Endothelial cell of umbilical vein (primary cell): ENCODE results near the gene DPP9. TPM values are rescaled to one million over a fixed set of nuclear protein-coding genes. Genes with fewer than 3 reads are reported as not detected.

ENCODE experiments used
- BruUV-seq: library from RNA; stranded (reverse); fragments of 400-500 nt; replicated peaks from 2 replicates; lab custom pipeline; 2021; lab: Mats Ljungman, UMichigan
- CTCF ChIA-PET: fragments of 300-600, 350-600 bp; sonication (Branson Sonifier 250); formaldehyde crosslinking; loops from one replicate; lab custom pipeline; 2021; ENCODE audit warnings: antibody characterized with exemption, inconsistent platforms; lab: Charles Lee
- POLR2A ChIA-PET: fragments of 300-600, 350-600 bp; sonication (Branson Sonifier 250); formaldehyde crosslinking; loops from one replicate; lab custom pipeline; 2021; ENCODE audit warnings: antibody characterized with exemption, inconsistent platforms; lab: Charles Lee
- DNase-seq: peaks from one replicate; pipeline ENCODE4 v3.0.0-alpha.2; 2011; ENCODE audit warnings: low read depth, low spot score
- FAIRE-seq: peaks from 2 replicates; lab custom pipeline; 2011; peaks lifted over from hg19 to GRCh38; lab: Jason Lieb, UNC
- H2AFZ ChIP-seq: 2 replicates; pipeline ENCODE4 v1.6.0; 2012; ENCODE audit warnings: low read depth, low read length, control low read depth, inconsistent platforms
- H3K27ac ChIP-seq: 2 replicates; pipeline ENCODE4 v1.5.1; 2011; ENCODE audit warnings: low read depth, mild to moderate bottlenecking, control low read depth, low read length, moderate library complexity; ENCODE audit not compliant: insufficient read depth
- H3K27me3 ChIP-seq, 2 experiments: 2 replicates each; pipeline versions ENCODE4 v1.6.0 to v1.6.1; 2011; ENCODE audit warnings: low read length in 2 of 2, mixed read lengths in 1 of 2; ENCODE audit not compliant: control insufficient read depth in 2 of 2, insufficient read depth in 2 of 2
- H3K36me3 ChIP-seq, 2 experiments: 2 replicates in 1 of 2; 3 replicates in 1 of 2; pipeline ENCODE4 v1.5.1; 2011; ENCODE audit warnings: low read length in 2 of 2, mild to moderate bottlenecking in 1 of 2, moderate library complexity in 1 of 2; ENCODE audit not compliant: control insufficient read depth in 2 of 2, insufficient read depth in 2 of 2; ENCODE audit errors: extremely low read depth in 1 of 2
- H3K4me1 ChIP-seq: 3 replicates; pipeline ENCODE4 v1.5.1; 2011; ENCODE audit warnings: mild to moderate bottlenecking, low read length; ENCODE audit not compliant: control insufficient read depth, insufficient read depth; ENCODE audit errors: extremely low read depth
- H3K4me2 ChIP-seq: 2 replicates; pipeline ENCODE4 v1.6.1; 2011; ENCODE audit warnings: low read length, control low read depth, mixed read lengths; ENCODE audit not compliant: insufficient read depth
- H3K4me3 ChIP-seq, 3 experiments: fragments of 200-600 bp in 1 of 3; sonication (generic), shearing (Covaris generic) in 1 of 3; replicated peaks in 1 of 3; 2 replicates each; pipeline ENCODE4 v1.5.1; 2011 to 2016; ENCODE audit warnings: control low read depth in 3 of 3, low read length in 3 of 3, mild to moderate bottlenecking in 2 of 3, inconsistent platforms in 1 of 3, low read depth in 1 of 3, moderate library complexity in 1 of 3; ENCODE audit not compliant: insufficient read depth in 1 of 3
- H3K79me2 ChIP-seq: 2 replicates; pipeline ENCODE4 v1.6.0; 2012; ENCODE audit warnings: low read length, inconsistent platforms; ENCODE audit not compliant: control insufficient read depth, insufficient read depth
- H3K9ac ChIP-seq: replicated peaks from 2 replicates; pipeline ENCODE3; 2011; ENCODE audit warnings: low read length, control low read depth; ENCODE audit not compliant: insufficient read depth; ENCODE audit errors: extremely low read depth
- H3K9me1 ChIP-seq: replicated peaks from 3 replicates; pipeline ENCODE4 v1.6.0; 2011; ENCODE audit warnings: mild to moderate bottlenecking, low read length; ENCODE audit not compliant: control insufficient read depth, insufficient read depth; ENCODE audit errors: extremely low read depth
- H3K9me3 ChIP-seq: replicated peaks from 2 replicates; pipeline ENCODE4 v1.5.1; 2012; ENCODE audit warnings: low read length, inconsistent platforms; ENCODE audit not compliant: control insufficient read depth, insufficient read depth
- H4K20me1 ChIP-seq: replicated peaks from 2 replicates; pipeline ENCODE3; 2011; ENCODE audit warnings: mild to moderate bottlenecking, low read length; ENCODE audit not compliant: control insufficient read depth, insufficient read depth; ENCODE audit errors: extremely low read depth
- CTCF ChIP-seq, 2 donors: IDR thresholded peaks; 1 replicate in 1 of 2; 2 replicates in 1 of 2; pipeline ENCODE4 v1.5.1; 2011; ENCODE audit warnings: low read length in 2 of 2, mild to moderate bottlenecking in 2 of 2, moderate library complexity in 2 of 2, control low read depth in 1 of 2, inconsistent platforms in 1 of 2, low read depth in 1 of 2; ENCODE audit not compliant: insufficient read depth in 1 of 2; ENCODE audit errors: extremely low read depth in 1 of 2
- EZH2 ChIP-seq: IDR thresholded peaks from 2 replicates; pipeline ENCODE4 v1.6.1; 2012; ENCODE audit warnings: borderline replicate concordance, low read depth, mild to moderate bottlenecking, moderate library complexity, low read length, inconsistent platforms; ENCODE audit not compliant: severe bottlenecking
- FOS ChIP-seq: IDR thresholded peaks from 2 replicates; pipeline ENCODE4 v1.6.1; 2011; ENCODE audit warnings: mild to moderate bottlenecking, low read length, moderate library complexity, borderline replicate concordance; ENCODE audit not compliant: insufficient read depth
- GATA2 ChIP-seq: IDR thresholded peaks from 2 replicates; pipeline ENCODE4 v1.7.0; 2011; ENCODE audit warnings: low read depth, mild to moderate bottlenecking, moderate library complexity, mixed read lengths, low read length; ENCODE audit not compliant: insufficient read length, insufficient read depth
- JUN ChIP-seq: IDR thresholded peaks from 2 replicates; pipeline ENCODE4 v1.6.1; 2011; ENCODE audit warnings: borderline replicate concordance, low read depth; ENCODE audit not compliant: insufficient read length, insufficient read depth
- MAX ChIP-seq: IDR thresholded peaks from 2 replicates; pipeline ENCODE4 v1.6.1; 2011; ENCODE audit not compliant: insufficient read depth, insufficient read length
- MYC ChIP-seq: IDR thresholded peaks from one replicate; pipeline ENCODE4 v1.6.1; 2011; ENCODE audit warnings: mild to moderate bottlenecking, low read depth, low read length
- POLR2A ChIP-seq: IDR thresholded peaks from 2 replicates; pipeline ENCODE4 v1.6.1; 2012; ENCODE audit warnings: low read depth, mild to moderate bottlenecking, control low read depth, low read length
- POLR2AphosphoS5 ChIP-seq: IDR thresholded peaks from 2 replicates; pipeline ENCODE4 v1.6.1; 2012; ENCODE audit warnings: low read depth, mild to moderate bottlenecking, control low read depth, low read length, moderate library complexity; ENCODE audit not compliant: insufficient read depth
- dilution Hi-C: fragments of 300-500 bp; cut with MboI; formaldehyde crosslinking; loops from one replicate; pipeline ENCODE4 v1.15.0; 2019; ENCODE audit warnings: low sequenced_read_pairs; ENCODE audit not compliant: extremely low pct_ligation_motif_present
- intact Hi-C: fragments of 100-400 bp; cut with micrococcal nuclease; formaldehyde crosslinking; loops from one replicate; pipeline ENCODE4 v1.10.0; 2022
- polyA plus RNA-seq, 4 experiments: library from polyadenylated mRNA; depleted of rRNA in 3 of 4; stranded (reverse) in 3 of 4; unstranded in 1 of 4; fragments of >200 nt; gene quantifications; 2 replicates each; pipeline versions ENCODE4 v1.2.1 to v1.2.3, GENCODE V29; 2011 to 2012; ENCODE audit warnings: missing spikeins in 1 of 4
- total RNA-seq: library from RNA; stranded (reverse); gene quantifications from 2 replicates; pipeline ENCODE4 v1.2.3, GENCODE V29; 2021

The DPP9 gene
- total and polyA plus RNA-seq, 2 donors (not counting 3 experiments of a cell fraction or from before 2014, with no cell fraction given): 31.5 to 98.0 TPM

- H3K27me3 ChIP-seq: no peaks in the 10 kb centered on the region
- no peaks in the 10 kb centered on the region for H4K20me1 ChIP-seq
- peak overlapping the region; percentile 4 for H3K9ac ChIP-seq
- peaks cover 0 to 5% of the 10 kb centered on the region in 2 experiments for H3K36me3 ChIP-seq
- DNase-seq: peak; percentile 65
- H3K4me1 ChIP-seq: peaks cover 48% of the 10 kb centered on the region
- POLR2A ChIA-PET: no interaction called here
- no peak overlapping the region for H3K4me3 ChIP-seq
- CTCF ChIA-PET: interaction anchor here (1.1 to 3.7 kb wide), 5 partner anchors 48 to 114 kb away, joined by 4 to 66 read pairs (median 42); partner anchors contain the start of gene SEMA6B
- peaks cover 37% of the 10 kb centered on the region for H3K79me2 ChIP-seq
- peak overlapping the region; percentile 48 for H3K27ac ChIP-seq
- TF ChIP-seq GATA2 (no peak), MAX (no peak)
- no peaks in the 10 kb centered on the region for H3K9me1 ChIP-seq
- BruUV-seq: no TSS peak
- intact Hi-C loops: loop anchor here (5.0 kb wide), 2 partner anchors 166 to 236 kb away; partner anchors contain the start of genes CHAF1A, HDGFL2 and SH3GL1
- no peaks in the 10 kb centered on the region for H3K9me3 ChIP-seq
- FAIRE-seq: no peak
- H2AFZ ChIP-seq: no peak overlapping the region
- no peak overlapping the region for H3K4me2 ChIP-seq
- dilution Hi-C loops: no loop called here
Measured at GRCh38 chr19:4638317-4638716, 85.3 kb downstream of the DPP9 start.

GRCh38 chr19:4636761-4637160 is 86.9 kb downstream of the DPP9 start:
- dilution Hi-C loops: no loop called here
- peak overlapping the region; percentile 76 for H2AFZ ChIP-seq
- BruUV-seq: no TSS peak
- no peaks in the 10 kb centered on the region for H3K9me1 ChIP-seq
- no peak for TF ChIP-seq MYC
- no peak for TF ChIP-seq CTCF (IDR thresholded peaks at IDR 0.05; ENCODE audit: extremely low read depth in 1 of 2, insufficient read depth in 1 of 2, low read depth in 1 of 2, low read length in 2 of 2)
- TF ChIP-seq FOS: no peak
- TF ChIP-seq EZH2: no peak
- TF ChIP-seq JUN: no peak
- no peak for TF ChIP-seq MAX
- TF ChIP-seq POLR2A: no peak
- no peak for TF ChIP-seq GATA2
- no peak for TF ChIP-seq POLR2AphosphoS5
- H3K4me2 ChIP-seq: peak overlapping the region; percentile 57
- no peak overlapping the region for H3K27ac ChIP-seq
- CTCF ChIA-PET: interaction anchor here (0.6 to 3.7 kb wide), 25 partner anchors 9 to 180 kb away, joined by 3 to 66 read pairs (median 5); partner anchors contain the start of genes PLIN4, PLIN5 and SEMA6B
- POLR2A ChIA-PET: no interaction called here
- DNase-seq (no peak), FAIRE-seq (no peak)
- H3K9ac ChIP-seq: peak overlapping the region; percentile 47
- H3K79me2 ChIP-seq: peaks cover 24% of the 10 kb centered on the region
- H4K20me1 ChIP-seq: no peaks in the 10 kb centered on the region
- H3K27me3 ChIP-seq: no peaks in the 10 kb centered on the region
- intact Hi-C loops: loop anchor here (1.0 to 5.0 kb wide), 3 partner anchors 113 to 234 kb away; partner anchors contain the start of genes CHAF1A, HDGFL2 and SH3GL1
- H3K4me3 ChIP-seq: no peak overlapping the region
- no peaks in the 10 kb centered on the region for H3K9me3 ChIP-seq
- peaks cover 0 to 3% of the 10 kb centered on the region in 2 experiments for H3K36me3 ChIP-seq
- peaks cover 48% of the 10 kb centered on the region for H3K4me1 ChIP-seq
